Measurements from ENCODE around the gene UQCRH. TPM values are rescaled to one million over a fixed set of nuclear protein-coding genes. Genes with fewer than 3 reads are reported as not detected.

The UQCRH gene
- total RNA-seq = 612 and 959 TPM in 2 replicates

DNA sequence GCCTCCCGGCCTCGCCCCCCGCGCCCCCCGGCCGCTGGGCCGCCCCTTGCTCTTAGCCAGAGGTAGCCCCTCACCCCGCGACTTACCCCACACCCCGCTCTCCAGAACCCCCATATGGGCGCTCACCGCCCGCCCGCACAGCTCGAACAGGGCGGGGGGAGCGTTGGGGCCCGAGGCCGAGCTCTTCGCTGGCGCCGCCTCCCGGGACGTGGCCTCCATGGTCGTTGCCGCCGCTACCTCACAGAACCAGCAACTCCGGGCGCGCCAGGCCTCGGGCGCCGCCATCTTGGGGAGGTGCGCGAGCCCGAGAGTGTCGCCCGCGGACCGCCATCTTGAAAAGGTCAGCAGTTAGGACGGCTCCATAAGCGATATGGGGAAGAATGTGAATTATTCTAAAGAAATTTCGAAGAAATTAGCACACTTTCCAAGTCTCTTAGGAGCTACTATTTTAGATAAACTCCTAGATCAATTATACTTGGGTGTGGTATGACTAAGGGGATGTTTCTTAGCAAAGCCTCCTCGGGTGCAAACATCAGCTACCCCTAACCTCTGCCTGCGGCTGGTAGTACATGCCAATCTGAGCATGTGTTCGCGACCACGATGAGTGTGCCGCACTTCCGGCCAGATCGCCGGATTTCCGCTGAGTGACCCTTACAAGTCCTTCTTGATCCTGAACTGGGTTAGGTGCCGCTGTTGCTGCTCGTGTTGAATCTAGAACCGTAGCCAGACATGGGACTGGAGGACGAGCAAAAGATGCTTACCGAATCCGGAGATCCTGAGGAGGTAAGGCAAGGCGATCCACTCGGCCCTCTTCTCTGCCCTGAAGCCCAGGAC is at the start of gene UQCRH, which contains the start of gene LRRC41:
TSS of gene UQCRH (plus strand) at position 661 of the 834 bp plus-strand sequence. CDS start at position 730, 69 bp downstream.
TSS of gene LRRC41 (minus strand) at position 579 of the 834 bp plus-strand sequence. CDS start at position 285, 294 bp downstream.

DNA sequence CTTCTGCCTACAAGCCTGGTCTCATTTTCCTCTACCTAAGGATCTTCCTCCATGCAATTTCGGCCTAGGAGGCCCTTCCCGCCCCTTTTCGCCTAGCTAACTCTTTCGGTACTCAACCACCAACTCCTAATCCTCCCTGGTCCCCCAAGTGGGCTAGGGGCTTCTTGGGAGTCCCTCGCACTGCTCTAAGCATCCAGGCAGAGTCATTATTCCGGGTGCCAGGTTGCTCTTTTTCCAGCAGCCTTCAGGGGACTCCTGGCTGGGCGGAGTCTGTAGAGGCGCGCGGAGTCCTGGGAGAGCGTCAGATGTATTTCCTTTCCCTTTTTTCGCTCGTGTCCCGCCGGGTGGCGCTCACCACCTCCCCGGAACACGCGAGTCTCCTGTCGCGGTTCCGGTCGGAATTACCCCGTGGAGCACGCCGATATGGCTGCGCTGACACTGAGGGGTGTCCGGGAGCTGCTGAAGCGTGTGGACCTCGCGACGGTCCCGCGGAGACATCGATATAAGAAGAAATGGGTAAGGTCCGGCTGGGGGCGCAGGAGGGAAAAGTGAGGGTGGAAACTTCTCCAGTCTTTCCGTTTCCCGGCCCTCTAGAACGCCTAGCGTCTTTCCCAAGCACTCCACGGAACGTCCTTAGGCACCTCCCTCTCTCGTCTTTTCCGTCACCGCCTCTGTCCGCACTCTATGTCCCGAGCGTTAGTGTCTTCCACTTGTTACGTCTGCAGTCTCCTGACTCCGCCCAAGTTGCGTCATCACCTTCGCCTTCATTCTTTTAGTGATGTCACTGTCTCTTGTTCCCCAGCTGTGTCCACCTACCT is 37.1 kb downstream of the UQCRH start, which contains the start of gene NSUN4:
TSS of gene NSUN4 (plus strand) at position 404 of the 818 bp plus-strand sequence. CDS start at position 424, 20 bp downstream.

Other genes starting within 250 kb of the UQCRH start
- gene PIK3R3, start 171.1 kb upstream of the UQCRH start, total RNA-seq = 7.6 and 10.6 TPM in 2 replicates
- gene TSPAN1, start 128.6 kb upstream of the UQCRH start, total RNA-seq = 37.5 and 39.6 TPM in 2 replicates
- not detected in 2 replicates for gene P3R3URF, start 127.2 kb upstream of the UQCRH start, total RNA-seq
- gene POMGNT1, start 105.3 kb upstream of the UQCRH start, total RNA-seq = 51.6 and 58.7 TPM in 2 replicates
- 5.5 and 5.9 TPM in 2 replicates for gene LURAP1, start 100.4 kb upstream of the UQCRH start, total RNA-seq
- gene RAD54L, start 55.9 kb upstream of the UQCRH start, total RNA-seq = 9.7 and 33.1 TPM in 2 replicates
- gene LRRC41, start 82 bp upstream of the UQCRH start, total RNA-seq = 65.8 and 100 TPM in 2 replicates
- 14.3 and 15.9 TPM in 2 replicates for gene NSUN4, start 37.1 kb downstream of the UQCRH start, total RNA-seq
- 11.1 and 20.8 TPM in 2 replicates for gene FAAH, start 90.6 kb downstream of the UQCRH start, total RNA-seq
- not detected in 2 replicates for gene DMBX1, start 186.1 kb downstream of the UQCRH start, total RNA-seq
- gene KNCN, start 247.9 kb downstream of the UQCRH start, total RNA-seq = not detected in 2 replicates

Measured in airway epithelial cell (primary cell).